Esophagus squamous epithelium (tissue), 5 donors: ENCODE results near the gene BDP1. TPM values are rescaled to one million over a fixed set of nuclear protein-coding genes. Genes with fewer than 3 reads are reported as not detected.
"Not testable (repeated sequence)": the region's sequence is repeated elsewhere in the genome, so short reads cannot be mapped to it uniquely, and the experiment has no call there.

Experiments
- DNase-seq: peaks from one replicate; lab custom pipeline; 2025; lab: John Stamatoyannopoulos, UW
- H3K27ac ChIP-seq, 4 donors: fragments of 200-600 bp; sonication (generic); one replicate each; pipeline ENCODE4 v1.5.1; 2016 to 2019; ENCODE audit warnings: mild to moderate bottlenecking in 1 of 4
- H3K27me3 ChIP-seq, 4 donors: fragments of 200-600 bp; sonication (generic); 1 replicate in 3 of 4; 2 replicates in 1 of 4; pipeline versions ENCODE4 v1.5.1 to v1.6.0; 2017 to 2021; ENCODE audit warnings: antibody characterized with exemption in 1 of 4
- H3K36me3 ChIP-seq, 3 donors: fragments of 200-600 bp; sonication (generic); one replicate each; pipeline ENCODE4 v1.5.1; 2016 to 2019
- H3K4me1 ChIP-seq, 3 donors: fragments of 200-600 bp; sonication (generic); one replicate each; pipeline ENCODE4 v1.5.1; 2017 to 2019
- H3K4me3 ChIP-seq, 4 donors: fragments of 200-600 bp; sonication (generic); 1 replicate in 3 of 4; 2 replicates in 1 of 4; pipeline ENCODE4 v1.5.1; 2016 to 2019; ENCODE audit warnings: mild to moderate bottlenecking in 2 of 4, moderate library complexity in 1 of 4
- H3K9me3 ChIP-seq, 3 donors: fragments of 200-600 bp; sonication (generic); one replicate each; pipeline ENCODE4 v1.5.1; 2016 to 2019
- POLR2A ChIP-seq, 4 donors: fragments of 450-650 bp; IDR thresholded peaks; one replicate each; pipeline ENCODE4 v1.6.1; 2017; ENCODE audit warnings: antibody characterized with exemption in 4 of 4, mild to moderate bottlenecking in 4 of 4, moderate library complexity in 3 of 4
- WGBS, 2 donors: methylation state at CpG; one replicate each; pipeline ENCODE4 v1.1.5; 2018; 5-methylcytosine and 5-hydroxymethylcytosine counted together
- intact Hi-C: fragments of 100-400 bp; cut with DNase I; formaldehyde crosslinking; loops from one replicate; pipeline ENCODE4 v1.15.0; 2022
- total RNA-seq, 4 donors: library from RNA; depleted of rRNA; stranded (reverse); fragments of >200 nt; gene quantifications; one replicate each; pipeline ENCODE4 v1.1.0, GENCODE V29; 2016
- TF ChIP-seq, protein P1 (sequence below), 6 experiments: fragments of 450-650 bp in 4 of 6; fragments of 200-600 bp in 2 of 6; sonication (generic) in 2 of 6; IDR thresholded peaks; one replicate each; pipeline ENCODE4 v1.5.1; 2016 to 2019; ENCODE audit warnings: antibody characterized with exemption in 6 of 6, mild to moderate bottlenecking in 4 of 6, moderate library complexity in 4 of 6
- donor health status: DM: yes; HTN: yes; CAD: no.

Gene BDP1
- 10 to 100 TPM; 15.2 to 36.0 (median 20.6) TPM for total RNA-seq

GRCh38 chr5:71455427-71456361 is at the start of gene BDP1:
Gene BDP1, plus strand, starts transcription at chr5:71455651. Its CDS starts 227 bp downstream, at chr5:71455878.
- no peaks in the 10 kb centered on the region for H3K9me3 ChIP-seq
- peak within 1 kb of the TSS; percentile 91 to 97 (median 95) for H3K27ac ChIP-seq
- peaks cover 4 to 24% (median 4%) of the 10 kb centered on the region in 3 donors for H3K36me3 ChIP-seq
- WGBS, 2 donors: 0% methylated on average over 8 to 19 of the region's 50 CpGs
- TF ChIP-seq, protein P1, sequence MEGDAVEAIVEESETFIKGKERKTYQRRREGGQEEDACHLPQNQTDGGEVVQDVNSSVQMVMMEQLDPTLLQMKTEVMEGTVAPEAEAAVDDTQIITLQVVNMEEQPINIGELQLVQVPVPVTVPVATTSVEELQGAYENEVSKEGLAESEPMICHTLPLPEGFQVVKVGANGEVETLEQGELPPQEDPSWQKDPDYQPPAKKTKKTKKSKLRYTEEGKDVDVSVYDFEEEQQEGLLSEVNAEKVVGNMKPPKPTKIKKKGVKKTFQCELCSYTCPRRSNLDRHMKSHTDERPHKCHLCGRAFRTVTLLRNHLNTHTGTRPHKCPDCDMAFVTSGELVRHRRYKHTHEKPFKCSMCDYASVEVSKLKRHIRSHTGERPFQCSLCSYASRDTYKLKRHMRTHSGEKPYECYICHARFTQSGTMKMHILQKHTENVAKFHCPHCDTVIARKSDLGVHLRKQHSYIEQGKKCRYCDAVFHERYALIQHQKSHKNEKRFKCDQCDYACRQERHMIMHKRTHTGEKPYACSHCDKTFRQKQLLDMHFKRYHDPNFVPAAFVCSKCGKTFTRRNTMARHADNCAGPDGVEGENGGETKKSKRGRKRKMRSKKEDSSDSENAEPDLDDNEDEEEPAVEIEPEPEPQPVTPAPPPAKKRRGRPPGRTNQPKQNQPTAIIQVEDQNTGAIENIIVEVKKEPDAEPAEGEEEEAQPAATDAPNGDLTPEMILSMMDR (IDR thresholded peaks at IDR 0.05): peak in 5 of 6 experiments; percentile 16 to 52 (median 30)
- peak in 3 of 4 donors; percentile 52 to 87 (median 64) for TF ChIP-seq POLR2A (IDR thresholded peaks at IDR 0.05)
- peak within 1 kb of the TSS; percentile 72 to 96 (median 83) for H3K4me3 ChIP-seq
- H3K4me1 ChIP-seq: peaks cover 11 to 29% (median 16%) of the 10 kb centered on the region in 3 donors
- peak; percentile 65 for DNase-seq
- intact Hi-C loops: no loop called here
- H3K27me3 ChIP-seq: peaks cover 0 to 14% (median 0%) of the 10 kb centered on the region in 4 donors

DNA sequence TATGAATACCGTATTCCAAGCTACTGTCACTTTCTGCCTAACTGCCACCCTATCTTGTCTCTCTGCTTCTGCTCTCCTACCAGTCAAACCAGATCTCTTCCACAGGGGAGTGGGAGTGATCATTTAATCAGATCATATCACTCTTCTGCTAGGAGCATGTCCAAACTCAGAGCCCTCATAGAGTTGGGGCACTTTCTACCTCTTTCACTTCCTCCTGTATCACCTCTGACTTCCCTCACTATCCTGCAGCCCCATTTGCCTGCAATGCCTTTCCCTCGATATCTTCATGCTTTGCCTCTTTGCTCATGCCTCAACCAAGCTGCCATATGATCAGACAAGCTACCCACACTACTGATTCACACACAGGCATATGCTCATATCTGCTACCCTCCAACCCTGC is 45.4 kb upstream of the BDP1 start:
- peaks cover 0 to 35% (median 0%) of the 10 kb centered on the region in 4 donors for H3K27me3 ChIP-seq
- H3K27ac ChIP-seq, H3K4me1 ChIP-seq, intact Hi-C loops, H3K36me3 ChIP-seq, DNase-seq, H3K9me3 ChIP-seq, H3K4me3 ChIP-seq: not testable (repeated sequence)
- WGBS, 2 donors: 58 to 75% methylated on average over 2 of the region's 2 CpGs

- H3K4me1 ChIP-seq, H3K36me3 ChIP-seq, intact Hi-C loops, DNase-seq, H3K4me3 ChIP-seq, H3K27ac ChIP-seq, H3K9me3 ChIP-seq: not testable (repeated sequence)
- peaks cover 0 to 43% (median 0%) of the 10 kb centered on the region in 4 donors for H3K27me3 ChIP-seq
- 74 to 79% methylated on average over 1 of the region's 2 CpGs for WGBS, 2 donors
Measured at GRCh38 chr5:71415626-71416025, 39.8 kb upstream of the BDP1 start.

DNA sequence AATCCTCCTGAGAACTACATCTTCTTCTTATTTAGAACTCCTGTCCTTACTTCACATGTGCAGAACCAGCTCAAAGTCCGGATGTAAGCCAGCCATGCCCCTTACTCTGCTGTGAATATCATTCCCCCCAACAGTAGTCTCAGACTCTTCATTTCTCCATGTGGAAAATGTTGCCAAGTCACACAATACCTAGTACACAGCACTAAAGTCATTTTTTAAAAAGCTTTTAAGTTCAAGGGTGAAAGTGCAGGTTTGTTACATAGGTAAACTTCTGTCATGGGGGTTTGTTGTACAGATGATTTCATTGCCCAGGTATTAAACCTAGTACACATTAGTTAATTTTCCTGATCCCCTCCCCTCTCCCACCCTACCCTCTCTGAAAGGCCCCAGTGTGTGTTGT is 37.4 kb upstream of the BDP1 start:
- intact Hi-C loops, DNase-seq, H3K27ac ChIP-seq, H3K4me1 ChIP-seq, H3K4me3 ChIP-seq, H3K9me3 ChIP-seq, H3K36me3 ChIP-seq: not testable (repeated sequence)
- H3K27me3 ChIP-seq: peaks cover 0 to 32% (median 0%) of the 10 kb centered on the region in 4 donors
- 74 to 84% methylated on average over 1 of the region's 1 CpG for WGBS, 2 donors

GRCh38 chr5:71421278-71421677 is 34.2 kb upstream of the BDP1 start:
- H3K4me3 ChIP-seq, intact Hi-C loops, DNase-seq, H3K4me1 ChIP-seq, H3K9me3 ChIP-seq, H3K36me3 ChIP-seq, H3K27ac ChIP-seq: not testable (repeated sequence)
- 29 to 45% methylated on average over 1 of the region's 1 CpG for WGBS, 2 donors
- peaks cover 0 to 28% (median 0%) of the 10 kb centered on the region in 4 donors for H3K27me3 ChIP-seq

- intact Hi-C loops, H3K4me3 ChIP-seq, H3K4me1 ChIP-seq, H3K36me3 ChIP-seq, DNase-seq, H3K9me3 ChIP-seq, H3K27ac ChIP-seq: not testable (repeated sequence)
- peaks cover 0 to 16% (median 0%) of the 10 kb centered on the region in 4 donors for H3K27me3 ChIP-seq
- 69 to 75% methylated on average over 3 of the region's 3 CpGs for WGBS, 2 donors
Measured at GRCh38 chr5:71423896-71424295, 31.6 kb upstream of the BDP1 start.

GRCh38 chr5:71426686-71427474 is 28.6 kb upstream of the BDP1 start:
- WGBS, 2 donors: 18 to 50% methylated on average over 1 to 2 of the region's 2 CpGs
- H3K4me1 ChIP-seq, intact Hi-C loops, H3K36me3 ChIP-seq, H3K4me3 ChIP-seq, DNase-seq, H3K27ac ChIP-seq, H3K9me3 ChIP-seq: not testable (repeated sequence)
- peaks cover 0 to 11% (median 0%) of the 10 kb centered on the region in 4 donors for H3K27me3 ChIP-seq

GRCh38 chr5:71432410-71432809 is 23.0 kb upstream of the BDP1 start:
- 80 to 84% methylated on average over 2 to 3 of the region's 3 CpGs for WGBS, 2 donors

DNA sequence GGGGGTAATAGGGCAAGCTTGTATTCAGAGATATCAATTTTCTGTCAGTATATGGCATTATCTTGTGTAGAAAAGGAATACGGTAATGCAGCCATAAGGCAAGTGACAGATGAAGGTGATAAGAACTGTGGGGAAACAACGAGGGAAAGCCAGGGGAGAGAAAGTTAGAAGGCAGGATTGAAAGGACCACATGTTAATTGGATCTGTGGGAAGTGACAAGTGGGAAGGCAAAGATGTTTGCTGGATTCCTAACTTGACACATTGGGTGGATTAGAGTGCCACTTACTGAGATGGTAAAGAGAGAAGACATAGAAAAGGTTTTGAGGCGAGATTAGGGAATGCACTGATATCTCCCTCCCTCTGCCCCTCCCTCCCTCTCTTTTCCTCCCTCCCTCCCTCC is 20.6 kb upstream of the BDP1 start:
- DNase-seq, intact Hi-C loops, H3K4me1 ChIP-seq, H3K36me3 ChIP-seq, H3K4me3 ChIP-seq, H3K9me3 ChIP-seq, H3K27ac ChIP-seq: not testable (repeated sequence)
- H3K27me3 ChIP-seq: peaks cover 0 to 12% (median 0%) of the 10 kb centered on the region in 4 donors
- 15 to 29% methylated on average over 3 of the region's 3 CpGs for WGBS, 2 donors

More at GRCh38 chr5:71432410-71432809, 23.0 kb upstream of the BDP1 start:
- H3K9me3 ChIP-seq, intact Hi-C loops, DNase-seq, H3K4me1 ChIP-seq, H3K36me3 ChIP-seq, H3K4me3 ChIP-seq, H3K27ac ChIP-seq: not testable (repeated sequence)
- H3K27me3 ChIP-seq: peaks cover 0 to 10% (median 0%) of the 10 kb centered on the region in 4 donors

DNA sequence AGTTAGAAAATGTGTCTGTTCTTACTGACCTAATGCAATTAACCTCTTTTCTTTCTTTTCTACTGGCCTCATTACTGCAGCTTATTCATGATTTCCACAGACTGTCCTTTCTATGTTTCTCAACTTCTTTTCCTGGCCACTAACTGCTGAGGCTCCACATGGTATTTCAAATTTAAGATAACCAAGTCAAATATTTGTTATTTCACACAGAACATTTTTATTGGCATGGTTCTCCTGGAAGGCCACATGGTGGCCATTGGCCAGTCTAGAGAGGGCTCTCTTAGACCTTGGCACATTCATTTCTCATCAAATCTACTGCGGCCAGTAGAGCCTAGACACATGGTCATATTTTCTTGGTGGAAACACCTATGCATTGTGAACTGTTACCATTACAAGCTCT is 13.9 kb upstream of the BDP1 start:
- DNase-seq, H3K36me3 ChIP-seq, H3K4me3 ChIP-seq, intact Hi-C loops, H3K4me1 ChIP-seq, H3K9me3 ChIP-seq, H3K27ac ChIP-seq: not testable (repeated sequence)
- 92 to 94% methylated on average over 1 of the region's 1 CpG for WGBS, 2 donors
- peaks cover 0 to 51% (median 0%) of the 10 kb centered on the region in 4 donors for H3K27me3 ChIP-seq

GRCh38 chr5:71443891-71444290 is 11.6 kb upstream of the BDP1 start:
- H3K27ac ChIP-seq, H3K4me3 ChIP-seq, H3K9me3 ChIP-seq, DNase-seq, H3K4me1 ChIP-seq, intact Hi-C loops, H3K36me3 ChIP-seq: not testable (repeated sequence)
- H3K27me3 ChIP-seq: peaks cover 0 to 65% (median 0%) of the 10 kb centered on the region in 4 donors
- WGBS, 2 donors: 46 to 73% methylated on average over 2 to 4 of the region's 4 CpGs
